Stimulated activated CD8-positive, alpha-beta memory T cell treated with anti-CD3 and anti-CD28 coated beads, Interleukin-4, amount 100 ng/mL, for 48 hours (primary cell): Measurements from ENCODE around the gene PCDHGA1.
"Not testable (repeated sequence)": the region's sequence is repeated elsewhere in the genome, so short reads cannot be mapped to it uniquely, and the experiment has no call there.

Source experiments
- DNase-seq: peaks from one replicate; pipeline ENCODE4 v3.0.0-alpha.2; 2020

PCDHGA1 gene

DNA sequence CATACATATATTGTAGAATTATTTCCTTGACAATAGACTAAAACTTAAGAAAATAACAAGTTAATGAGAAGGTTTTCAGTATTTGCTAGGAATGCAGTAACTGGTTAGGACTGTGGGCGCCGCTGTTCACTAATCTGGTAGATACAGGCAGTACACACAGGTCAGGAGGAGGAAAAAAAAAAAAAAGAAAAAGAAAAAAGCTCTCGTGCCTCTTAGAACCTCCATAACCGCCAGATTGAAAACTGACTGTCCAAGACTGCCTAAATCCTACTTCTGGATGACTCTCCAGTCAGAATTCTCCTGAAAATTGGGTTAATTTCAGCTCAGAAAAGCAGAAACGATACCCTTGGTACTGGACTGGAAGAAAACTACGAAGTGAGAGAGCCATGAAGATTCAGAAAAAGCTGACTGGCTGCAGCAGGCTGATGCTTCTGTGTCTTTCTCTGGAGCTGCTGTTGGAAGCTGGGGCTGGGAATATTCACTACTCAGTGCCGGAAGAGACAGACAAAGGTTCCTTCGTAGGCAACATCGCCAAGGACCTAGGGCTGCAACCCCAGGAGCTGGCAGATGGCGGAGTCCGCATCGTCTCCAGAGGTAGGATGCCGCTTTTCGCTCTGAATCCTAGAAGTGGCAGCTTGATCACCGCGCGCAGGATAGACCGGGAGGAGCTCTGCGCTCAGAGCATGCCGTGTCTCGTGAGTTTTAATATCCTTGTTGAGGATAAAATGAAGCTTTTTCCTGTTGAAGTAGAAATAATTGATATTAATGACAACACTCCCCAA, at the start of gene PCDHGA1:
Gene PCDHGA1 (plus strand): TSS at position 216 of the 782 bp plus-strand sequence.
- no peak for DNase-seq

DNA sequence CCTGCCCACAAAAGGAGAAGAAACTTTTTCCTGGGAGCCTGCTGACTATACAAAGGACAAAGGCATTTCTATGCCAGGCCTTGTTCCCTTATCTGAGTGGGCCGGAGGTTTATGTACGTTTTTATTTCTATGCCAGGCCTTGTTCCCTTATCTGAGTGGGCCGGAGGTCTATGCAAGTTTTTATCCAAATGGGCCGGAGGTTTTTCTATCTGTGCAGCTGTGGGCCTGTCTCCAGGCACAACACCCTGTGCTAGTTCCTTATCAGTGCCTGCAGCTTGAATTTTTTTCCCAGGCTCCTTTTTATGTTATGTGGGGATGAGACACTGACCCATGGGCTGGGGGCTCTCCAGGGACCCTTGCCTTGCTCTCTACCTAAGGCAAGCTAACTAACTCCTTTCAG, 31.9 kb upstream of the PCDHGA1 start:
- no peak for DNase-seq

DNA sequence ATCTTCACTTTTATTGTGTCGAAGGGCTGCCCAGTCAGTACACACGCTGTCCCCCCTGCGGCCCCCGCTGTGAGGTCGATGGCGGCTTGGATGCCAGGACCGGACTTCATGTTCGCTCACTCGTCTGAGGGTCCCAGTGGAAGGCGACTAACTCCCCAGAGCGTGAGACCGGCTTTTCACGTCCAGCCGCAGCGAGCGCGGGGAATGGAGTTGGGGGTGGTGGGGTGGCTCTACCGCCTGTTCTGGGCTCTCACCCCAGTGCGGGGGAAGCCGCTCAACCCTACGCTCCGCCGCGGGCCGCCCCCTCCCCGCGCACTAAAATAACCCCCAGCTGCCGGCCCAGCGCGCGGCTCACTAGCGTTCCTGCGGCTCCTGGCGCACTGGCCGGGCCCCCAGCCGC, 26.6 kb upstream of the PCDHGA1 start, which contains the start of gene SLC25A2:
Gene SLC25A2 (minus strand): TSS at position 294 of the 400 bp plus-strand sequence. CDS start 184 bp downstream, at position 110.
- no peak for DNase-seq

DNA sequence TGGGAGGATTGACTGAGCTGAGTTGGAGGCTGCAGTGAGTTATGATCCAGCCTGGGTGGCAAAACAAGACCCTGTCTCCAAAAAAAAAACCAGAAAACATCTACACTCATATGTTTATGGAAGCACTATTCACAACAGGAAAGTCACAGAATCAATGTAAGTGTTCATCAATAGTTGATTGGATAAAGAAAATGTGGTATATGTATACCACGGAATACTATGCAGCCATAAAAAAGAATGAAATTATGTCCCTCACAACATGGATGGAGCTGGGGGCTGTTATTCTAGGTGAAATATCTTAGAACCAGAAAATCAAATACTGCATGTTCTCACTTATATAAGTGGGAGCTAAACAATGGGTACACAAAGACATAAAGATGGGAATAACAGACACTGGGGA, 23.7 kb upstream of the PCDHGA1 start:
- DNase-seq, result no peak

DNA sequence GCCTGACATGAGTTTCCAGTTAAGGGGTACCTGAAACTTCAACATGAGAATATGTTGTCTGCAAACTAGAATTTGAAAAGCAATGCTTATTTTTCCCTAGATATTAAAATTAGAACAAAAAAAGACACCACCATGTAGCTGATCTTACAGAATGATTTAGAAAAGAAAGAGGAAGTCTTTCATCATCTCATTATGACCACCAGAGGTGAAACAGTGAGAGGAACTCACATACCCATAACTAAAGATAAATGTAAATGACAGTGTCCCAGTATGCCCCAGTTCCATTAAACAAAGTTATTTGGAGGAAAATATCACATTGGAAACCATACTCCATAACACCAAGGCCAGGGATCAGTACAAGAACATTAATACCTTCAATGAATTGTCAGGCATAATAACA, 16.6 kb upstream of the PCDHGA1 start:
- DNase-seq, result no peak

DNA sequence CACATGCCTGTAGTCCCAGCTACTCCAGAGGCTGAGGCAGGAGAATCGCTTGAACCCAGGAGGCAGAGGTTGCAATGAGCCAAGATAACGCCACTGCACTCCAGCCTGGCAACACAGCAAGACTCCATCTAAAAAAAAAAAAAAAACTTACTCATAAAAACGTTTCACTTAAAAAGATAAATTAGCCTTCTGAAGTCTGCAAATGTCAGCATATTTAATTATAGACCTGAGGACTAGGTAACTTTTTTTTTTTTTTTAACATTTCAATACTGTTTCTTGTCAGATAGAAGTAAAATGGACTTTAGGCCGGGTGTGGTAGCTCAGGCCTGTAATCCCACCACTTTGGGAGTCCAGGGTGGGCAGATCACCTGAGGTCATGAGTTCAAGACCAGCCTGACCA, 13.4 kb upstream of the PCDHGA1 start:
- DNase-seq, result not testable (repeated sequence)

DNA sequence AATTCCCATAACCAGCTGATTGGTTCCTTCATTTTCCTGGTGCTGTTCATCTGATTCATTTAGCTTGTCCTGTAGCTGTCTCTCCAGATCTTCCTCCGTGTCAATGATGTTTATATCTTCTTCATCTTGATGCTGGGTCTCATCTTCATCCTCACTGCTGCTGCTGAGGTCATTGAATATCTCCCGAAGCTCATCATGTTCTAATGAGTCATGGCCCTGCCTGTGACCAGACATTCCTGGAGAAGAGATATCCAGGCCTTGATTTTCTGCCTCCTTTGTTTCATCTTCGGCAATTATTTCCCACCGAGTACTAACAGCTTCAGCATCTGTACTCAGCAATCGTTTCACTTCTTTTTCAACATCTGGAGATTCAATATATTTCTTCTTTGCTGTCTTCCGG, 11.1 kb upstream of the PCDHGA1 start:
- DNase-seq, result no peak

DNA sequence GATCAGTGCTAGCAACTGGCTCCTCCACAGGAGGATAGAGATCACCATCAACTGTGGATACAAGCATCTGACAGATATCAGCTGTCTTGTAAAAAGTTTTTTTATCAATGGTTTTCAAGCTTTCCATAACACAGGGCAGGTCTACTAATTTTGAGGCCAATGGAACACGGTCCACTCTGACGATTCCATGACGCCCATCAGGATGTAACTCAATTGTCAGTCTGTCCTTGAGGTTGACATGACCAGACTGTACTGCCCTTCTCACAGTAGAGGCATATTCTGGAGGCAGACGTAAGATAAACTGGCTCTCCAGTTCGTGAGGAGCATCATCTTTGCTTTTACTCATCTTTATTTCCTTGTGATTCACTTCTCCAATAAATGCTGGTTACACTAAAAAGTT, 10.6 kb upstream of the PCDHGA1 start:
- DNase-seq, result no peak

DNA sequence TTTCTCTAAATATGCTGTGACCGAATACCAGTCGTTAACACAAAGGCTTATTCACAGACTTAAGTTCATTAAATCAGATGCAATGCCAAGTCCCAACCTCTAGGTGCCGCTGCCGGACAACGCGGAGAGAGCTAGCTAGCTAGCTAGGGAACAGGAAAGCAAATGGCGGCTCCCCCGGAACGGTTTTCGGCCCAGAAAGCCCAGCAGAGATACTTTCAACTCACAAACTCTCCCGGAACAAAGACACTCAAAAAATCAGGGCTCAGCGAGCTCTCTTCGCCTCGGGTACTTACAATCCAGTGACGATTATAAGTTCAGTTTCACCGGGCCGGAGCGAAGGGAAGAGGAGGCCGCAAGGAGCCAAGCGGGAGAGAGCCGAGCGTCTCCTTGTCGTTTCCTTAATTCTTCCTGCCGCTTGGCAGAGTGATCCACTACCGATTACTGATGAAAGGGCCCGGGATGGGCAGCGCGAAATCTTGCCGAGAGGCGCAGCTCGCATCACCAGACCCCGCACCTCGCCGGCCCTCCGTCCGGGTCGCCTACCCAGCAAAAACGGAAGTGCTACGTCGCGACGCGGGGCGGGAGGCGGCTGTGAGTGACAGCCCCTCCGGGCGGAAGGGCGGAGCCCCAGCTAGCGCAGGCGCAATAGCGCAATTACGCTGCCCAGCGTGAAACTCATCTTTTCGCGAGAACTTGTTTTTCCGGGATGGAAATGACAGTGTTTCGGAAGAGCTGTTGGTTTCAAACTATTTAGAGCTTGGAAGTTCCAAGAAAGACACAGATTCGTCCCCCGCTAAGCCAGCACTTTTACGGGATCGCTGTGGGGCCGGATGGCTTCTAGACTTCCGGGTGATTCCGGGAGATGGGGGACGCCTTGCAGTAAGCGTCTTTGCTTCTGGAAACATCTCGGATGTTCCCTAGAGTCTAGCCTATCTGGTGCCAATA, 9.8 kb upstream of the PCDHGA1 start, which contains the start of gene TAF7:
Gene TAF7 (minus strand): TSS at position 560 of the 945 bp plus-strand sequence. CDS start 740 bp downstream, outside the sequence.
- peak; percentile 93 for DNase-seq

DNA sequence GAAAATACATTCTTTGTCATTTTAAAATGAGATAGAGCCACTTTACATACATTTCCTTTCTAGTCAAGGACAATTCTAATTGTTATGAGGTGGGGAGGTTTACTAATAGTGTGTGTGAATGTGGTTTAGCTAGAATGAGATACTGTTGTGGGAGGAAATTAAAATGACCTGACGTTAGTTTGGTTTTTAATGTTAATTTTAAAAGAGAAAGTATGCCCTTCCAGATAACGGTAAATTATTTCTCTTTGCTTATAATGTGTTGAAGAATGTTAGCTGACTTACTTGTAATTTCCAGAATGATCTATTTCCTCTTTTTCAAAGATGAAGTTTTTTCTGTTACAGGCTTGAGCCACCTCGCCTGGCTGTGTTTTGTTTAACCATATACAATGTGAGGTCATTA, 8.1 kb upstream of the PCDHGA1 start:
- DNase-seq, result no peak

DNA sequence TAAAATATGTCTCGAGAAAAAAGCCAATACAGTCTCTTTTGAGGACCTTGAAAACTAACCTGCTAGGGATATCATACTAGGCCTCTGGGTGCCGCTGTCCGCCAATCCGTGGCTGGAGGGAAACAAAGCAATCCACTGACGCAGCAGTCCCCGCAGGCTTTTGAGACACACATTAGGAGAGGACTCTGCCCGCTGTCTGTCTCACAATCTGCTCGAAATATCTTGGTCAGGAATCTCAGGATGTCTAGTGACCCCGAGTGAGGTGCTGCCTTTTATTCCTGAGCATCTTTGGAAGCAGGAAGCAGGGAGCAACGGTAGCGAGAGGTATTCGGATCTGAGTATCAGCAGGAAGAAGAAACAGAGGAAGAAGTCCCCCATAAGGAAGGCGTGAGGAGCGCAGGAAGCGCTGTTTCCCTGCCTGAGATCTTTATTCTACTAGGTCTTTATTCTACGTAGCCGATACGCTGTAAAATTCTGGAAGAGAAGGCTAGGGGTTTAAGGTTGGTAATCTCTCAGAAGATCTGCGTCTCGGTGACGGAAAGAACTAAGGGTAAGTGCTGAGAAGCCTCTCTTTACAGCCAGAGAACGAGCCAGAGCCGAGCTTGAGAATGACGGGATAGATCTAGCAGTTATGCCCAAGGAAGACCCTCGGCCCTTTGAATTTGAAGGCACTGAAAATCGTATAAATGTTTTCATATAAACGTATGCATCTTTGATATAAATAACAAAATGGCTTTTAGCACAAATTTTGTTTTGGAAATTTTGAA, 4.0 kb upstream of the PCDHGA1 start:
- peak; percentile 74 for DNase-seq

DNA sequence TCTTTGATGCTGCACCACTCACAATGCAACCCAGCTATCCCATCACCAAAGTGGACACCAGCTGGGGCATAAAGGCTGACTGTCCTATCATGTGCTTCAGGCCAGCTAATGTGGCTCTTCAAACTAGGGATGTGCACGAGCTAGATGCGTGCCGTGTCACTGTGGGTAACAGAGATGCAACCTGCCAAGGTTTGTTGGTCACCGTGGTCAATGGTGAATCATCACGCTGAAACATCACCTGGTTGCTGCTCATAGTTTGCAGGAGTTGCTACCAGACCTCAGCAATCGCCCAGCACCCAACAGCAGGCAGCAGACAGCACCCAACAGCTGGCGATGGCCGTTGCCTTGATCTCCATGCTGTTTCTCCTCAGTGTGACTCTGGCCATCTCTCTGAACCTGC, 2.1 kb upstream of the PCDHGA1 start:
- DNase-seq, result no peak

DNA sequence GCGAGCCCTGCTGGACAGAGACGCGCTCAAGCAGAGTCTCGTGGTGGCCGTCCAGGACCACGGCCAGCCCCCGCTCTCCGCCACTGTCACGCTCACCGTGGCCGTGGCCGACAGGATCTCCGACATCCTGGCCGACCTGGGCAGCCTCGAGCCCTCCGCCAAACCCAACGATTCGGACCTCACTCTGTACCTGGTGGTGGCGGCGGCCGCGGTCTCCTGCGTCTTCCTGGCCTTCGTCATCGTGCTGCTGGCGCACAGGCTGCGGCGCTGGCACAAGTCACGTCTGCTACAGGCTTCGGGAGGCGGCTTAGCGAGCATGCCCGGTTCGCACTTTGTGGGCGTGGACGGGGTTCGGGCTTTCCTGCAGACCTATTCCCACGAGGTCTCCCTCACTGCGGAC, 2.3 kb downstream of the PCDHGA1 start:
- not testable (repeated sequence) for DNase-seq

DNA sequence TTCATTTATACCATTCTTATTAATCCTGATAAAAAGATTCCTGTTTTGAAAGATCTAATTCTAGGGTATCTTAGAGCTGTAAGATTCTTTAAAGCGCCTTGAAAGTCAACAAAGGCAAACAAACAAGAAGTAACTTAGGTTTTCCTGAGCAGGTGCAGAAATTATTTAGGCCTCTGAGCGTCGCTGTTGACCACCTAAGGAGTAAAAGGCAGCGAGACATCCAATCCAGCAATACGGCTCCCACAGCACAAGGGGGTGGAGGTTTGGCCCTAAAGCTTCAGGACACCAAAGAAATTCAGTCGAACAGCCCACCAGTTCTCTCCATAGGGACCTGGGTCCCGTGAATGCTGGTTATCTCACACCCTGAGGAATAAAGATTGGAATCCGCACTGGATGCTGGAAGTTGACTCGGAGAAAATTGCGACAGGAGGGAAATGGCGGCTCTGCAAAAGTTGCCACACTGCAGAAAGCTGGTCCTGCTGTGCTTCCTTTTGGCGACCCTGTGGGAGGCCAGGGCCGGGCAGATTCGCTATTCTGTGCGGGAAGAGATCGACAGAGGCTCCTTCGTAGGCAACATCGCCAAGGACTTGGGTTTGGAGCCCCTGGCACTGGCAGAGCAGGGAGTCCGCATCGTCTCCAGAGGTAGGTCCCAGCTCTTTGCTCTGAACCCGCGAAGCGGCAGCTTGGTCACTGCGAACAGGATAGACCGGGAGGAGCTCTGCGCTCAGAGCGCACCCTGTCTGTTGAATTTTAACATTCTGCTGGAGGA, 8.4 kb downstream of the PCDHGA1 start, which contains the start of gene PCDHGA2:
Gene PCDHGA2 (plus strand): TSS at position 223 of the 769 bp plus-strand sequence.
- DNase-seq, result no peak

DNA sequence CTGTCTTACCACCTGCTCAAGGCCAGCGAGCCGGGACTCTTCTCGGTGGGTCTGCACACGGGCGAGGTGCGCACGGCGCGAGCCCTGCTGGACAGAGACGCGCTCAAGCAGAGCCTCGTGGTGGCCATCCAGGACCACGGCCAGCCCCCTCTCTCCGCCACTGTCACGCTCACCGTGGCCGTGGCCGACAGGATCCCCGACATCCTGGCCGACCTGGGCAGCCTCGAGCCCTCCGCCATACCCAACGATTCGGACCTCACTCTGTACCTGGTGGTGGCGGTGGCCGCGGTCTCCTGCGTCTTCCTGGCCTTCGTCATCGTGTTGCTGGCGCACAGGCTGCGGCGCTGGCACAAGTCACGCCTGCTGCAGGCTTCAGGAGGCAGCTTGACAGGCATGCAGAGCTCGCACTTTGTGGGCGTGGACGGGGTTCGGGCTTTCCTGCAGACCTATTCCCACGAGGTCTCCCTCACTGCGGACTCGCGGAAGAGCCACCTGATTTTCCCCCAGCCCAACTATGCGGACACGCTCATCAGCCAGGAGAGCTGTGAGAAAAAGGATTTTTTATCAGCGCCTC, 10.6 kb downstream of the PCDHGA1 start:
- not testable (repeated sequence) for DNase-seq

DNA sequence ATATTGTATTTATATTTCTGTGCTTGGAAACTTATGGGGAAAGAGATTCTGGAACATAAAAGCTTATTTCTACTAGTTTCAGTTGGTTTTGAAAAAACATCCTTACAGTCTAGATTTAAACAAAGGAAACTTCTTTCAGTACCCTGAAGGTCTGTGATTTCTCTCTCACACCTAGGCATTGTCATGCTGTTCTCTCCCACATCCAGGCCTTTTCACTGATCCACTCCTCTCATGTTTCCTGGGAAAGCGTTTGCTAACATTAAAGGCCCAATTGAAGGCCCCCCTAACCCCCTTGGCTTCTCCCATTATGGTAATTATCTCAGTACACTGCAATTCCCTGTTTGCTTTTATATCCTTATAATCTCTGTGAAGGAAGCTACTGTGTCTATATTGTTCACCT, 12.5 kb downstream of the PCDHGA1 start:
- no peak for DNase-seq

DNA sequence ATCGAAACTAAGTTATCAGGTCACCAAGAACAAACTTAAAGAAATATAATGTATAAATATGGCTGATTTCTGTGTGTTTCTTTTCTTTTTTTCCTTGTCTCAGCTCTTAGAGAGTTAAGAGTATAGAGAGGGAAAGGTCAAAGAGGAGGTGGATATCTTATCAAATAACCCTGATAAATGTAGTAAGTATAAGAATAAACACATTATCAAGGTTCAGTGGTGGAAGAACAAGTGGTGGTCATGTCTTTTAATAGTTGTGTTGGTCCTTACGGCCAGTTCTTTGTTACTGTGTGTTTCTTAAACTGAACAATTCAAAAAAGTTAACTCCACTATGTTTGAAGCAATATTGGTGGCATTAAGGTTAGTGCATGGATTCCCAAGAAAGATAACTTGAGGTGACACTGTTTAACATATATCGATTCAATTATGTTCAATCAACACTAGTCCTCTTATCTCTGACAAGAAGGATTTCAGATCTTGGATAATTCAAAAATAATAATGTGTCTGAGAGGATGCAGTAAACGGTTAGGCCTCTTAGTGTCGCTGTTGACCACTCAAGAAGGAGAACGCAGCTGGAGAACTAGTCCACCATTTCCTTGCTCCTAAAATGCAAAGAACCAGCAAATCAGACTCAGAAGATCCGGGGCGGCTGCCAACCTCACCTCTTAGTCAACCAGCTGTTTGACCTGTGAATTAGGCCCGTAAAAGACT, 13.1 kb downstream of the PCDHGA1 start, which contains the start of gene PCDHGA3:
Gene PCDHGA3 (plus strand): TSS at position 588 of the 711 bp plus-strand sequence. CDS start 205 bp downstream, outside the sequence.
- no peak for DNase-seq

DNA sequence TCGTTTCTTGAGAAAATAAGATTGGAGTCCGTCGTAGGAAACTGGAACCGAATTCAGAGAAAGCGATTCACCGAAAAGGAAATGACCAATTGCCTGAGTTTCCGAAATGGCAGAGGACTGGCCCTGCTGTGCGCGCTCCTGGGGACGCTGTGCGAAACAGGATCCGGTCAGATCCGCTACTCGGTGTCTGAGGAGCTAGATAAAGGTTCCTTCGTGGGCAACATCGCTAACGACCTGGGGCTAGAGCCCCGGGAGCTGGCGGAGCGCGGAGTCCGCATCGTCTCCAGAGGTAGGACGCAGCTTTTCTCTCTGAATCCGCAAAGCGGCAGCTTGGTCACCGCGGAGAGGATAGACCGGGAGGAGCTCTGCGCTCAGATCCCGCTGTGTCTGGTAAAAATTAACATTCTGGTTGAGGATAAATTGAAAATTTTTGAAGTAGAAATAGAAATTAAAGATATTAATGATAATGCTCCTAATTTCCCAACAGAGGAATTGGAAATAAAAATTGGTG, 13.7 kb downstream of the PCDHGA1 start:
- DNase-seq, result no peak

DNA sequence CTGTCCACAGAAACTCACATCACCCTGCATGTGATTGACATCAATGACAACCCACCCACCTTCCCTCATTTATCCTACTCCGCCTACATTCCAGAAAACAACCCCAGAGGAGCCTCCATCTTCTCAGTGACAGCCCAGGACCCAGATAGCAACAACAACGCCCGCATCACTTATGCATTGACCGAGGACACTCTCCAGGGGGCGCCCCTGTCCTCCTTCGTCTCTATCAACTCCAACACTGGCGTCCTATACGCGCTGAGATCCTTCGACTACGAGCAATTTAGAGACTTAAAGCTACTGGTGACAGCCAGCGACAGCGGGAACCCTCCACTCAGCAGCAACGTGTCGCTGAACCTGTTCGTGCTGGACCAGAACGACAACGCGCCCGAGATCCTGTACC, 15.0 kb downstream of the PCDHGA1 start:
- no peak for DNase-seq

DNA sequence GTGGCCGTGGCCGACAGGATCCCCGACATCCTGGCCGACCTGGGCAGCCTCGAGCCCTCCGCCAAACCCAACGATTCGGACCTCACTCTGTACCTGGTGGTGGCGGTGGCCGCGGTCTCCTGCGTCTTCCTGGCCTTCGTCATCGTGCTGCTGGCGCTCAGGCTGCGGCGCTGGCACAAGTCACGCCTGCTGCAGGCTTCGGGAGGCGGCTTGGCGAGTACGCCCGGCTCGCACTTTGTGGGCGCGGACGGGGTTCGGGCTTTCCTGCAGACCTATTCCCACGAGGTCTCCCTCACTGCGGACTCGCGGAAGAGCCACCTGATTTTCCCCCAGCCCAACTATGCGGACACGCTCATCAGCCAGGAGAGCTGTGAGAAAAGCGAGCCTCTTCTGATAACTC, 15.7 kb downstream of the PCDHGA1 start:
- not testable (repeated sequence) for DNase-seq
